ENCODE data around the gene PAK1.

PAK1 gene

GRCh38 chr11:77359481-77359880 is 114.4 kb downstream of the PAK1 start:
- TF ChIP-seq ZC3H10 (CRISPR knock-in tag; IDR thresholded peaks at IDR 0.05): no peak
- TF ChIP-seq ZNF565 (CRISPR knock-in tag; conservative IDR thresholded peaks at IDR 0.05; ENCODE audit: low read depth): no peak
- no peak for TF ChIP-seq PATZ1 (CRISPR knock-in tag; IDR thresholded peaks at IDR 0.05; ENCODE audit: borderline replicate concordance)
- TF ChIP-seq ISL1 (CRISPR knock-in tag; IDR thresholded peaks at IDR 0.05): no peak
- no peak for TF ChIP-seq OSR1 (CRISPR knock-in tag; IDR thresholded peaks at IDR 0.05)
- TF ChIP-seq ARNTL (CRISPR knock-in tag; IDR thresholded peaks at IDR 0.05; ENCODE audit: borderline replicate concordance, low read depth): no peak
- no peak for TF ChIP-seq ZFP3 (CRISPR knock-in tag; IDR thresholded peaks at IDR 0.05)
- TF ChIP-seq RARB (CRISPR knock-in tag; IDR thresholded peaks at IDR 0.05): no peak
- TF ChIP-seq, protein P1, sequence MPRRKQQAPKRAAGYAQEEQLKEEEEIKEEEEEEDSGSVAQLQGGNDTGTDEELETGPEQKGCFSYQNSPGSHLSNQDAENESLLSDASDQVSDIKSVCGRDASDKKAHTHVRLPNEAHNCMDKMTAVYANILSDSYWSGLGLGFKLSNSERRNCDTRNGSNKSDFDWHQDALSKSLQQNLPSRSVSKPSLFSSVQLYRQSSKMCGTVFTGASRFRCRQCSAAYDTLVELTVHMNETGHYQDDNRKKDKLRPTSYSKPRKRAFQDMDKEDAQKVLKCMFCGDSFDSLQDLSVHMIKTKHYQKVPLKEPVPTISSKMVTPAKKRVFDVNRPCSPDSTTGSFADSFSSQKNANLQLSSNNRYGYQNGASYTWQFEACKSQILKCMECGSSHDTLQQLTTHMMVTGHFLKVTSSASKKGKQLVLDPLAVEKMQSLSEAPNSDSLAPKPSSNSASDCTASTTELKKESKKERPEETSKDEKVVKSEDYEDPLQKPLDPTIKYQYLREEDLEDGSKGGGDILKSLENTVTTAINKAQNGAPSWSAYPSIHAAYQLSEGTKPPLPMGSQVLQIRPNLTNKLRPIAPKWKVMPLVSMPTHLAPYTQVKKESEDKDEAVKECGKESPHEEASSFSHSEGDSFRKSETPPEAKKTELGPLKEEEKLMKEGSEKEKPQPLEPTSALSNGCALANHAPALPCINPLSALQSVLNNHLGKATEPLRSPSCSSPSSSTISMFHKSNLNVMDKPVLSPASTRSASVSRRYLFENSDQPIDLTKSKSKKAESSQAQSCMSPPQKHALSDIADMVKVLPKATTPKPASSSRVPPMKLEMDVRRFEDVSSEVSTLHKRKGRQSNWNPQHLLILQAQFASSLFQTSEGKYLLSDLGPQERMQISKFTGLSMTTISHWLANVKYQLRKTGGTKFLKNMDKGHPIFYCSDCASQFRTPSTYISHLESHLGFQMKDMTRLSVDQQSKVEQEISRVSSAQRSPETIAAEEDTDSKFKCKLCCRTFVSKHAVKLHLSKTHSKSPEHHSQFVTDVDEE (CRISPR knock-in tag; IDR thresholded peaks at IDR 0.05): no peak
- TF ChIP-seq, protein P2, sequence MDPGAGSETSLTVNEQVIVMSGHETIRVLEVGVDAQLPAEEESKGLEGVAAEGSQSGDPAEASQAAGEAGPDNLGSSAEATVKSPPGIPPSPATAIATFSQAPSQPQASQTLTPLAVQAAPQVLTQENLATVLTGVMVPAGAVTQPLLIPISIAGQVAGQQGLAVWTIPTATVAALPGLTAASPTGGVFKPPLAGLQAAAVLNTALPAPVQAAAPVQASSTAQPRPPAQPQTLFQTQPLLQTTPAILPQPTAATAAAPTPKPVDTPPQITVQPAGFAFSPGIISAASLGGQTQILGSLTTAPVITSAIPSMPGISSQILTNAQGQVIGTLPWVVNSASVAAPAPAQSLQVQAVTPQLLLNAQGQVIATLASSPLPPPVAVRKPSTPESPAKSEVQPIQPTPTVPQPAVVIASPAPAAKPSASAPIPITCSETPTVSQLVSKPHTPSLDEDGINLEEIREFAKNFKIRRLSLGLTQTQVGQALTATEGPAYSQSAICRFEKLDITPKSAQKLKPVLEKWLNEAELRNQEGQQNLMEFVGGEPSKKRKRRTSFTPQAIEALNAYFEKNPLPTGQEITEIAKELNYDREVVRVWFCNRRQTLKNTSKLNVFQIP (CRISPR knock-in tag; IDR thresholded peaks at IDR 0.05; ENCODE audit: borderline replicate concordance, low read depth): no peak
- ATAC-seq: no peak

- peak; percentile 27; the same call in 1 of the 3 replicates for ATAC-seq
- TF ChIP-seq ZFP3 (CRISPR knock-in tag; IDR thresholded peaks at IDR 0.05) (no peak), ZC3H10 (CRISPR knock-in tag; IDR thresholded peaks at IDR 0.05) (no peak), CSDC2 (CRISPR knock-in tag; IDR thresholded peaks at IDR 0.05) (no peak)
Measured at GRCh38 chr11:77353131-77353530, 120.8 kb downstream of the PAK1 start.

DNA sequence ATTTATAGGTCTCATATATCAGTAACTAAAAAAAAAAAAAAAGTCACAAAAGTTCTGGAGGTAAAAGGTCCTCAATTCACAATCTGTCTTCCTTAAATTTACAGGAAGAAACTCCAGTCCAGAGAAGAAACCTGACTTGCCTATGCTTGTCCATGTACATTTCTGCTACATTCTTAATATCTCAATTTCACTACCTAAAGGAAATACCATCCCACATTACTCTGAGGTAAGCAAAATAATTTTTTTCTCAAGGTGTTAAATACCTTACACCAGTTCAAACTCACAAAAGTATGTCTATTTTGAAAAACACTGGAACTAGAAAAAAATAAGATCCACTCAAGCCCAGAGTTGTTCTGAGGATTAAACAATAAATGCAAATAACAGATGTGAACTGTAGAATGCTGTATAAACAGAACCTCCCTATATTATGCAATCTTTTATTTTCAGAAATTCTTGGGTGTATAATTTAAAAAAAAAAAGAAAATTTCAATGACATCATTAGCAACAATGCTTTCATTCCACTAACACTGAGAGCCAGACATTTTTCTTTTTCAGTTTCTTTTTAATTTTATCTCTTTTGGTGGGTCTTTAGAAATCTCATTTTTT is 122.5 kb downstream of the PAK1 start:
- ATAC-seq: no peak
- TF ChIP-seq, protein P1 (CRISPR knock-in tag; IDR thresholded peaks at IDR 0.05): no peak
- no peak for TF ChIP-seq ZFP30 (CRISPR knock-in tag; IDR thresholded peaks at IDR 0.05)
- no peak for TF ChIP-seq CSDC2 (CRISPR knock-in tag; IDR thresholded peaks at IDR 0.05)
- no peak for TF ChIP-seq PATZ1 (CRISPR knock-in tag; IDR thresholded peaks at IDR 0.05; ENCODE audit: borderline replicate concordance)
- no peak for TF ChIP-seq ESRRG (CRISPR knock-in tag; IDR thresholded peaks at IDR 0.05)
- TF ChIP-seq, protein P3, sequence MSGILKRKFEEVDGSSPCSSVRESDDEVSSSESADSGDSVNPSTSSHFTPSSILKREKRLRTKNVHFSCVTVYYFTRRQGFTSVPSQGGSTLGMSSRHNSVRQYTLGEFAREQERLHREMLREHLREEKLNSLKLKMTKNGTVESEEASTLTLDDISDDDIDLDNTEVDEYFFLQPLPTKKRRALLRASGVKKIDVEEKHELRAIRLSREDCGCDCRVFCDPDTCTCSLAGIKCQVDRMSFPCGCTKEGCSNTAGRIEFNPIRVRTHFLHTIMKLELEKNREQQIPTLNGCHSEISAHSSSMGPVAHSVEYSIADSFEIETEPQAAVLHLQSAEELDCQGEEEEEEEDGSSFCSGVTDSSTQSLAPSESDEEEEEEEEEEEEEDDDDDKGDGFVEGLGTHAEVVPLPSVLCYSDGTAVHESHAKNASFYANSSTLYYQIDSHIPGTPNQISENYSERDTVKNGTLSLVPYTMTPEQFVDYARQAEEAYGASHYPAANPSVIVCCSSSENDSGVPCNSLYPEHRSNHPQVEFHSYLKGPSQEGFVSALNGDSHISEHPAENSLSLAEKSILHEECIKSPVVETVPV (CRISPR knock-in tag; IDR thresholded peaks at IDR 0.05): no peak
- TF ChIP-seq, protein P4, sequence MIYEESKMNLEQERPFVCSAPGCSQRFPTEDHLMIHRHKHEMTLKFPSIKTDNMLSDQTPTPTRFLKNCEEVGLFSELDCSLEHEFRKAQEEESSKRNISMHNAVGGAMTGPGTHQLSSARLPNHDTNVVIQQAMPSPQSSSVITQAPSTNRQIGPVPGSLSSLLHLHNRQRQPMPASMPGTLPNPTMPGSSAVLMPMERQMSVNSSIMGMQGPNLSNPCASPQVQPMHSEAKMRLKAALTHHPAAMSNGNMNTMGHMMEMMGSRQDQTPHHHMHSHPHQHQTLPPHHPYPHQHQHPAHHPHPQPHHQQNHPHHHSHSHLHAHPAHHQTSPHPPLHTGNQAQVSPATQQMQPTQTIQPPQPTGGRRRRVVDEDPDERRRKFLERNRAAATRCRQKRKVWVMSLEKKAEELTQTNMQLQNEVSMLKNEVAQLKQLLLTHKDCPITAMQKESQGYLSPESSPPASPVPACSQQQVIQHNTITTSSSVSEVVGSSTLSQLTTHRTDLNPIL (CRISPR knock-in tag; IDR thresholded peaks at IDR 0.05; ENCODE audit: low read depth): no peak
- TF ChIP-seq ZNF8 (CRISPR knock-in tag; IDR thresholded peaks at IDR 0.05): no peak
- no peak for TF ChIP-seq ARNTL (CRISPR knock-in tag; IDR thresholded peaks at IDR 0.05; ENCODE audit: borderline replicate concordance, low read depth)
- TF ChIP-seq OSR1 (CRISPR knock-in tag; IDR thresholded peaks at IDR 0.05): no peak
- TF ChIP-seq ZFP3 (CRISPR knock-in tag; IDR thresholded peaks at IDR 0.05): no peak
- TF ChIP-seq, protein P2 (CRISPR knock-in tag; IDR thresholded peaks at IDR 0.05; ENCODE audit: borderline replicate concordance, low read depth): no peak

Measured in SK-N-SH treated with all-trans-retinoic acid at 6 μM for 48 hours (cell line).